Stimulated activated CD4-positive, alpha-beta T cell treated with anti-CD3 and anti-CD28 coated beads, Interleukin-15, amount 100 ng/mL, for 24 hours (primary cell): Measurements from ENCODE around the gene GPBP1.
"Not testable (repeated sequence)": the region's sequence is repeated elsewhere in the genome, so short reads cannot be mapped to it uniquely, and the experiment has no call there.

Source experiments
- DNase-seq: peaks from one replicate; pipeline ENCODE4 v3.0.0-alpha.2; 2020

GPBP1 gene

GRCh38 chr5:57177479-57178156, 3.8 kb downstream of the GPBP1 start:
- DNase-seq, result no peak

GRCh38 chr5:57178238-57178637, 4.4 kb downstream of the GPBP1 start:
- not testable (repeated sequence) for DNase-seq

- DNase-seq, result no peak
Measured at GRCh38 chr5:57179262-57180200, 5.7 kb downstream of the GPBP1 start.

GRCh38 chr5:57181154-57181553, 7.3 kb downstream of the GPBP1 start:
- peak; percentile 23 for DNase-seq

- no peak for DNase-seq
Measured at GRCh38 chr5:57184322-57184721, 10.5 kb downstream of the GPBP1 start.

- DNase-seq, result no peak
Measured at GRCh38 chr5:57185313-57185712, 11.5 kb downstream of the GPBP1 start.

GRCh38 chr5:57186194-57186593, 12.3 kb downstream of the GPBP1 start:
- DNase-seq, result no peak

- DNase-seq, result not testable (repeated sequence)
Measured at GRCh38 chr5:57187977-57188376, 14.1 kb downstream of the GPBP1 start.

- no peak for DNase-seq
Measured at GRCh38 chr5:57189515-57189914, 15.7 kb downstream of the GPBP1 start.

GRCh38 chr5:57190593-57190992, 16.7 kb downstream of the GPBP1 start:
- DNase-seq, result no peak

GRCh38 chr5:57191163-57191562, 17.3 kb downstream of the GPBP1 start:
- DNase-seq, result no peak

GRCh38 chr5:57191986-57192385, 18.1 kb downstream of the GPBP1 start:
- DNase-seq, result no peak

- not testable (repeated sequence) for DNase-seq
Measured at GRCh38 chr5:57192832-57193231, 19.0 kb downstream of the GPBP1 start.

- DNase-seq, result no peak
Measured at GRCh38 chr5:57193757-57194413, 20.0 kb downstream of the GPBP1 start.

- no peak for DNase-seq
Measured at GRCh38 chr5:57194653-57195052, 20.8 kb downstream of the GPBP1 start.

GRCh38 chr5:57195060-57195459, 21.2 kb downstream of the GPBP1 start:
- no peak for DNase-seq

GRCh38 chr5:57199866-57200265, 26.0 kb downstream of the GPBP1 start:
- DNase-seq, result no peak

GRCh38 chr5:57202811-57203210, 29.0 kb downstream of the GPBP1 start:
- DNase-seq, result no peak

GRCh38 chr5:57207007-57207653, 33.3 kb downstream of the GPBP1 start:
- no peak for DNase-seq

- no peak for DNase-seq
Measured at GRCh38 chr5:57207681-57208080, 33.8 kb downstream of the GPBP1 start.

GRCh38 chr5:57209316-57210040, 35.6 kb downstream of the GPBP1 start:
- DNase-seq, result no peak

- no peak for DNase-seq
Measured at GRCh38 chr5:57210633-57211032, 36.8 kb downstream of the GPBP1 start.
